ENCODE results near the gene PUSL1. TPM values are rescaled to one million over a fixed set of nuclear protein-coding genes. Genes with fewer than 3 reads are reported as not detected.

PUSL1 gene
- polyA plus RNA-seq, 3 donors from 2014 or later, result 17.3 to 25.4 (median 18.9) TPM

- Mint-ChIP-seq H3K4me1 (peaks cover 41% of the 10 kb centered on the region in 2 donors), H3K9me3 (no peaks in the 10 kb centered on the region), H3K27ac (peak overlapping the region; percentile 81 to 92 (median 87)), H3K27me3 (ENCODE audit: low read depth in 3 of 3) (peaks cover 3 to 4% (median 4%) of the 10 kb centered on the region in 3 donors), H3K36me3 (peaks cover 0 to 7% (median 0%) of the 10 kb centered on the region in 3 donors), H3K4me3 (peak overlapping the region; percentile 84 to 90 (median 86))
- DNase-seq, result peak in 1 of 3 donors; percentile 16
Measured at GRCh38 chr1:1272341-1273208, 35.8 kb upstream of the PUSL1 start.

- H3K27me3 Mint-ChIP-seq (ENCODE audit: low read depth in 3 of 3), result peaks cover 3 to 4% (median 4%) of the 10 kb centered on the region in 3 donors
- no peak for DNase-seq
- H3K4me3 Mint-ChIP-seq, result peak overlapping the region; percentile 84 to 90 (median 86)
- peaks cover 0 to 7% (median 0%) of the 10 kb centered on the region in 3 donors for H3K36me3 Mint-ChIP-seq
- no peaks in the 10 kb centered on the region for H3K9me3 Mint-ChIP-seq
- H3K4me1 Mint-ChIP-seq, result peaks cover 38% of the 10 kb centered on the region in 2 donors
- peak overlapping the region; percentile 81 to 92 (median 86) for H3K27ac Mint-ChIP-seq
Measured at GRCh38 chr1:1273209-1273511, 35.2 kb upstream of the PUSL1 start.

- Mint-ChIP-seq H3K36me3 (peaks cover 0 to 7% (median 0%) of the 10 kb centered on the region in 3 donors), H3K4me1 (peaks cover 35 to 36% of the 10 kb centered on the region in 2 donors), H3K4me3 (peak within 1 kb of the TSS; percentile 84 to 90 (median 86)), H3K9me3 (no peaks in the 10 kb centered on the region), H3K27ac (peak within 1 kb of the TSS; percentile 81 to 92 (median 86)), H3K27me3 (ENCODE audit: low read depth in 3 of 3) (peaks cover 3 to 4% (median 4%) of the 10 kb centered on the region in 3 donors)
- DNase-seq, result peak; percentile 88 to 92 (median 91)
Measured at GRCh38 chr1:1273512-1274298, 34.7 kb upstream of the PUSL1 start, which contains the start of gene UBE2J2. TSS of gene UBE2J2 (minus strand) at chr1:1273854. CDS start at chr1:1267992, 5,862 bp downstream.

GRCh38 chr1:1274299-1274930 lies 34.0 kb upstream of the PUSL1 start:
- Mint-ChIP-seq H3K36me3 (peaks cover 0 to 7% (median 0%) of the 10 kb centered on the region in 3 donors), H3K4me3 (peak overlapping the region; percentile 48 to 72 (median 66)), H3K4me1 (peaks cover 35 to 36% of the 10 kb centered on the region in 2 donors), H3K27me3 (ENCODE audit: low read depth in 3 of 3) (peaks cover 4 to 5% (median 4%) of the 10 kb centered on the region in 3 donors), H3K27ac (peak overlapping the region in 1 of 6 donors; percentile 58), H3K9me3 (no peaks in the 10 kb centered on the region)
- DNase-seq, result no peak

- DNase-seq, result no peak
- Mint-ChIP-seq H3K4me1 (peaks cover 30 to 31% of the 10 kb centered on the region in 2 donors), H3K4me3 (peak overlapping the region; percentile 48 to 72 (median 66)), H3K36me3 (peaks cover 0 to 6% (median 0%) of the 10 kb centered on the region in 3 donors), H3K27me3 (ENCODE audit: low read depth in 3 of 3) (peaks cover 4 to 6% (median 5%) of the 10 kb centered on the region in 3 donors), H3K27ac (peak overlapping the region in 1 of 6 donors; percentile 58), H3K9me3 (no peaks in the 10 kb centered on the region)
Measured at GRCh38 chr1:1274931-1275431, 33.4 kb upstream of the PUSL1 start.

- no peaks in the 10 kb centered on the region for H3K9me3 Mint-ChIP-seq
- peak overlapping the region in 4 of 5 donors; percentile 50 to 74 (median 62) for H3K4me3 Mint-ChIP-seq
- peaks cover 22 to 23% of the 10 kb centered on the region in 2 donors for H3K4me1 Mint-ChIP-seq
Measured at GRCh38 chr1:1275836-1276235, 32.6 kb upstream of the PUSL1 start.

GRCh38 chr1:1278620-1279019 lies 29.8 kb upstream of the PUSL1 start:
- Mint-ChIP-seq H3K27me3 (ENCODE audit: low read depth in 3 of 3) (peaks cover 0 to 2% (median 1%) of the 10 kb centered on the region in 3 donors), H3K9me3 (no peaks in the 10 kb centered on the region), H3K27ac (no peak overlapping the region), H3K36me3 (no peaks in the 10 kb centered on the region), H3K4me1 (no peaks in the 10 kb centered on the region), H3K4me3 (no peak overlapping the region)
- DNase-seq, result no peak

More at GRCh38 chr1:1275836-1276235, 32.6 kb upstream of the PUSL1 start:
- H3K27ac Mint-ChIP-seq, result peak overlapping the region in 3 of 6 donors; percentile 35 to 73 (median 55)
- DNase-seq, result no peak
- H3K27me3 Mint-ChIP-seq (ENCODE audit: low read depth in 3 of 3), result peaks cover 3 to 6% (median 3%) of the 10 kb centered on the region in 3 donors
- H3K36me3 Mint-ChIP-seq, result no peaks in the 10 kb centered on the region

- Mint-ChIP-seq H3K36me3 (no peaks in the 10 kb centered on the region), H3K9me3 (no peaks in the 10 kb centered on the region), H3K27ac (no peak overlapping the region), H3K4me3 (no peak overlapping the region), H3K27me3 (ENCODE audit: low read depth in 3 of 3) (peaks cover 0 to 2% (median 1%) of the 10 kb centered on the region in 3 donors), H3K4me1 (no peaks in the 10 kb centered on the region)
- DNase-seq, result no peak
Measured at GRCh38 chr1:1279028-1279427, 29.4 kb upstream of the PUSL1 start.

- Mint-ChIP-seq H3K36me3 (no peaks in the 10 kb centered on the region), H3K4me1 (no peaks in the 10 kb centered on the region), H3K27me3 (ENCODE audit: low read depth in 3 of 3) (peaks cover 1 to 2% (median 1%) of the 10 kb centered on the region in 3 donors), H3K9me3 (no peaks in the 10 kb centered on the region), H3K4me3 (no peak overlapping the region), H3K27ac (no peak overlapping the region)
- no peak for DNase-seq
Measured at GRCh38 chr1:1280782-1281481, 27.5 kb upstream of the PUSL1 start.

- no peak overlapping the region for H3K27ac Mint-ChIP-seq
Measured at GRCh38 chr1:1281533-1282321, 26.7 kb upstream of the PUSL1 start.

GRCh38 chr1:1282998-1283397 lies 25.4 kb upstream of the PUSL1 start:
- Mint-ChIP-seq H3K4me3 (no peak overlapping the region), H3K27ac (no peak overlapping the region), H3K27me3 (ENCODE audit: low read depth in 3 of 3) (peaks cover 1 to 2% (median 2%) of the 10 kb centered on the region in 3 donors), H3K9me3 (no peaks in the 10 kb centered on the region), H3K4me1 (no peaks in the 10 kb centered on the region), H3K36me3 (no peaks in the 10 kb centered on the region)
- DNase-seq, result no peak

More at GRCh38 chr1:1281533-1282321, 26.7 kb upstream of the PUSL1 start:
- DNase-seq, result no peak
- Mint-ChIP-seq H3K4me1 (no peaks in the 10 kb centered on the region), H3K9me3 (no peaks in the 10 kb centered on the region), H3K4me3 (no peak overlapping the region), H3K27me3 (ENCODE audit: low read depth in 3 of 3) (peaks cover 1 to 2% (median 2%) of the 10 kb centered on the region in 3 donors), H3K36me3 (no peaks in the 10 kb centered on the region)

GRCh38 chr1:1283821-1284220 lies 24.6 kb upstream of the PUSL1 start:
- Mint-ChIP-seq H3K27me3 (ENCODE audit: low read depth in 3 of 3) (peaks cover 1 to 2% (median 2%) of the 10 kb centered on the region in 3 donors), H3K4me1 (no peaks in the 10 kb centered on the region), H3K9me3 (no peaks in the 10 kb centered on the region), H3K27ac (no peak overlapping the region), H3K4me3 (no peak overlapping the region), H3K36me3 (no peaks in the 10 kb centered on the region)
- DNase-seq, result no peak

Data from immature natural killer cell (primary cell).